ENCODE results near the gene SLC35B3.

SLC35B3 gene

DNA sequence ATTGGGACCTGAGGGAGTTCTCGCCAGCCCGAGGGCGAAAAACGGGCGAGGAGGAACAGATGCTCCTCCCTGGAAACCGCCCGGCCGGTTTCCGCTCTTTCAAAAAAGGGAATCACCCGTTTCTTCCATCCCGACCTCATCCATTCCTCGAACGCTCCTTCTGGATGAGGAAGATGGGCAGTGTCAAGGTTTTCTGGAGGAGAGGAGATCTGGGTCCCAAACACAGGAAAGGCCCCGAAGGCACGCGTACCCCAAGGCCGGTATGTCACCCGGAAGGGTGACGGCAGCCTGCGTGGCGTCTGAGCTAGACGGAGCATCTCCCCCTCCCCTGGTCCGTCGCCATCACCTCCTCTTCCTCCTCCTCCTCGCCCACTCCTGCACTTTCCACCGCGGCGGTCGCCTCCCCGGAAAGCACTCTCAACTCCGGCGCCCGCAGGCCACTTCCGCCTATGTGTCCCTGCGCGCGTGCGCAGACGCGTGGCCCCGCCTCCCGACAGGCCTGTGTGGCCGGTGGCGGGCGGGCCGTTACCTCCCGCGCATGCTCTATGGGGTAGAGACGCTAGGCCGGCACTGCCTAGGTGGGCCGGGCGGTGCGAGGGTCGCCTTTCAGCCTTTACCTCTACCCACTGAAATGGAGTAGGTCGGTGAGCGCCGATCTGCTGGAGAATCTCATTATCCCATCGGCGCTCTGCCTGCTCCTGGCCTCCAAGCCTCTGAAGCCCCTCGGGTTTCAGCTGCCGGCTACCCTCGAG lies at the start of gene SLC35B3:
Gene SLC35B3, minus strand, starts transcription at position 453 of the 752 bp plus-strand sequence.
- in situ Hi-C loops (cut with HindIII; ENCODE audit: low sequenced_read_pairs) = no loop called here
- DNase-seq (ENCODE audit: low read depth) = peak; percentile 76
- peak within 1 kb of the TSS; percentile 100 for H3K4me3 ChIP-seq (ENCODE audit: low read depth, low read length)
- TF ChIP-seq CTCF (IDR thresholded peaks at IDR 0.05; ENCODE audit: low read depth, low read length, missing control alignments) = no peak

- in situ Hi-C loops (cut with HindIII; ENCODE audit: low sequenced_read_pairs) = no loop called here
- no peak for DNase-seq (ENCODE audit: low read depth)
- H3K4me3 ChIP-seq (ENCODE audit: low read depth, low read length) = no peak overlapping the region
- TF ChIP-seq CTCF (IDR thresholded peaks at IDR 0.05; ENCODE audit: low read depth, low read length, missing control alignments) = no peak
Observed at GRCh38 chr6:8483650-8484049, 48.3 kb upstream of the SLC35B3 start.

GRCh38 chr6:8481727-8482126 lies 46.4 kb upstream of the SLC35B3 start:
- in situ Hi-C loops (cut with HindIII; ENCODE audit: low sequenced_read_pairs) = no loop called here
- peak; percentile 39 for TF ChIP-seq CTCF (IDR thresholded peaks at IDR 0.05; ENCODE audit: low read depth, low read length, missing control alignments)
- H3K4me3 ChIP-seq (ENCODE audit: low read depth, low read length) = no peak overlapping the region
- DNase-seq (ENCODE audit: low read depth) = no peak

- no peak for DNase-seq (ENCODE audit: low read depth)
- H3K4me3 ChIP-seq (ENCODE audit: low read depth, low read length) = no peak overlapping the region
- in situ Hi-C loops (cut with HindIII; ENCODE audit: low sequenced_read_pairs) = no loop called here
- TF ChIP-seq CTCF (IDR thresholded peaks at IDR 0.05; ENCODE audit: low read depth, low read length, missing control alignments) = no peak
Observed at GRCh38 chr6:8478418-8478817, 43.1 kb upstream of the SLC35B3 start.

GRCh38 chr6:8476656-8477055 lies 41.3 kb upstream of the SLC35B3 start:
- TF ChIP-seq CTCF (IDR thresholded peaks at IDR 0.05; ENCODE audit: low read depth, low read length, missing control alignments) = no peak
- H3K4me3 ChIP-seq (ENCODE audit: low read depth, low read length) = no peak overlapping the region
- no peak for DNase-seq (ENCODE audit: low read depth)
- in situ Hi-C loops (cut with HindIII; ENCODE audit: low sequenced_read_pairs) = no loop called here

GRCh38 chr6:8468552-8469356 lies 33.4 kb upstream of the SLC35B3 start:
- TF ChIP-seq CTCF (IDR thresholded peaks at IDR 0.05; ENCODE audit: low read depth, low read length, missing control alignments) = no peak
- no peak overlapping the region for H3K4me3 ChIP-seq (ENCODE audit: low read depth, low read length)
- in situ Hi-C loops (cut with HindIII; ENCODE audit: low sequenced_read_pairs) = no loop called here
- no peak for DNase-seq (ENCODE audit: low read depth)
